Fibroblast of gingiva (primary cell): ENCODE data around the gene DCP1B.
A peak's percentile ranks its signal among the peaks of the same experiment; 100 is the strongest.

Source experiments
- DNase-seq: peaks from one replicate; pipeline ENCODE4 v3.0.0-alpha.2; 2011; ENCODE audit warnings: low read depth

Gene DCP1B

DNA sequence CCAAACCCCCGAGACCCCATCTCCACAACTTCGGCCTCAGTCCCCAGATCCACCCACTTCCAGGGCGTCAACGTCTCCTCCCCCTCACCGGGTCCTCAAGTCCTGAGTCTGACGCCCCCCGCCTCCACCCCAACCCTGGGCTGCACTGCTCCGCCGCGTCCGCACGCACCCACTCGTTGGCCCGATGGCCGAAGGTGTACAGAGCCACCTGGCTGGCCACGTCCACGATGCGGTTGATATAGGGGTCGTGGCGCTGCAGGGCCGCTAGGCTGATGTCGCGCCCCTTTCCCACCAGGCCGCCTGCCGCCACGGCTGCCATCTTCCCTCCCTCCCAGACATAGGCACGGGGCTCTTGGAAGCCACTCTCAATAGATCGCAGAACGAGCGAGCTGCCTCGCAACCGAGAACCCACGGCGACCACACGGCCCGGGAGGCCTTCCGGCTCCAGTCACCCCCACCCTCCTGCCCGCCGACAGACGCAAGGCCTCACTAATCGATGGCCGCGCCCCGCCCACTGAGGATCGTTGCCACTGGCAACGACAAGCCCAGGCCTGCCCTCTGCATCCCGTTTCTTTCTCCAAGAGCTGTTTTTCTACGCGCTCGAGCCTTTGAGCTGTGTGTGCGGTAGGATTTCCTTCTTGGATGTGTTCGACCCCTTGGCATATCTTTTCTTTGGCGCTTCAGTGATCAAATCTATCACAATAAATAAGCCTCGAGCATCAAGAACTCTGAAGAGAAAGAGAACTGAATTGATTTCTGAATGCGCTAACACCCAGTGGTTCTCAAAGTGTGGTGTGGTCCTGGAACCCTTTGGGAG, at the start of gene DCP1B:
DCP1B (minus strand) TSS at position 345 of the 817 bp plus-strand sequence; CDS start at position 319, 26 bp downstream.
- peak; percentile 99 for DNase-seq

DNA sequence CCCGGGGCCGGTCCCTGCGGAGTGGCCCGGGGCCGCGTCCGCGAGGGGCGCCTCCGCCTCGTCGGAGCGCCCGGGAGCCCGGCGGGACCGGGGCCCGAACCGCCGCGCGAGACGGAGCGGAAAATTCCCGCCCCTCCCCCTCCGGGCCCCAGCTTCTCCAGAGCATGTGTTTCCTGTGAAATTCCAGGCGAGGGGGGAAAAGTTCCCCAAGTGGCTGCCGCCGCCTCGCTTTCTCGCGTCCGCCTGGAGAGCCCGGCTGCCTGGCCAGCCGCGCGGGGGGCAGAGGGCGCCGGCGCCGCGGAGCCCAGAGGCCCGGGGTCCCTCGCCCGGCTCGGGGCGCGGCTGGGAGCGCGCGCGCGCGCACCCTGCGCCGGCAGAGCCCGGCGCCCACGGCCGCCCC, 49.4 kb upstream of the DCP1B start:
- no peak for DNase-seq

DNA sequence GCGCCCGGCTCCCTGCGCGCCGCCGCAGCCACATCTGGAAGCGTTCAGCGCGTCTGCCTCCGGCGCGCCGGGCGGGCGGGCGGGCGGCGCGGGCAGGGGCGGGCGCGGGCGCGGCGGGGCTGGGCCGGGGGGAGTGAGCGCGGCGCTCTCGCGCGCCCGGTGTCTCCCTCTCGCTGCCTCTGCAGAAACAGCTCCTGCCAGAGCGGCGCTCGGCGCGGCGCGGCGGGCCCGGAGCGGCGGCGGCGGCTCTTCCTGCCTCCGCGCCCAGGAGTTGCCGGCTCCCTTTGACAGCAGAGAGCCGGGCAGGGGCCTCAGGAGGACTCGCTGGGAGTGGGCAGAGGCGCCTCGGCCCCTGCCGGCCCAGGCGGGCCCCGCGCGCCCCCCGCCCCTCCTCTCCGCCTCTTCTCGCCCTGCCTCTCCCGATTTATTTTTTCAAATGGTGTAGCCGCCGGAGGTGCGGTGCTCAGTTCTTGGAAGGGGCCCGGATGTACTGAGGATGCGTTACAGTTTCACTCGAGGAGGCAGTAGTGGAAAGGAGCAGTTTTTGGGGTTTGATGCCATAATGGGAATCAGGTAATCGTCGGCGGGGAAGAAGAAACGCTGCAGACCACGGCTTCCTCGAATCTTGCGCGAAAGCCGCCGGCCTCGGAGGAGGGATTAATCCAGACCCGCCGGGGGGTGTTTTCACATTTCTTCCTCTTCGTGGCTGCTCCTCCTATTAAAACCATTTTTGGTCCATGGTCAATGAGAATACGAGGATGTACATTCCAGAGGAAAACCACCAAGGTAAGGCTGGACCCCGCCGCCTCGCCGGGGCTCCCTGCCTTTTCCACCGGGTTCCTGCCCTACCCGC, 48.8 kb upstream of the DCP1B start, which contains the start of gene CACNA1C:
CACNA1C (plus strand) TSS at position 162 of the 853 bp plus-strand sequence; CDS start at position 738, 576 bp downstream.
- DNase-seq = peak; percentile 69

DNA sequence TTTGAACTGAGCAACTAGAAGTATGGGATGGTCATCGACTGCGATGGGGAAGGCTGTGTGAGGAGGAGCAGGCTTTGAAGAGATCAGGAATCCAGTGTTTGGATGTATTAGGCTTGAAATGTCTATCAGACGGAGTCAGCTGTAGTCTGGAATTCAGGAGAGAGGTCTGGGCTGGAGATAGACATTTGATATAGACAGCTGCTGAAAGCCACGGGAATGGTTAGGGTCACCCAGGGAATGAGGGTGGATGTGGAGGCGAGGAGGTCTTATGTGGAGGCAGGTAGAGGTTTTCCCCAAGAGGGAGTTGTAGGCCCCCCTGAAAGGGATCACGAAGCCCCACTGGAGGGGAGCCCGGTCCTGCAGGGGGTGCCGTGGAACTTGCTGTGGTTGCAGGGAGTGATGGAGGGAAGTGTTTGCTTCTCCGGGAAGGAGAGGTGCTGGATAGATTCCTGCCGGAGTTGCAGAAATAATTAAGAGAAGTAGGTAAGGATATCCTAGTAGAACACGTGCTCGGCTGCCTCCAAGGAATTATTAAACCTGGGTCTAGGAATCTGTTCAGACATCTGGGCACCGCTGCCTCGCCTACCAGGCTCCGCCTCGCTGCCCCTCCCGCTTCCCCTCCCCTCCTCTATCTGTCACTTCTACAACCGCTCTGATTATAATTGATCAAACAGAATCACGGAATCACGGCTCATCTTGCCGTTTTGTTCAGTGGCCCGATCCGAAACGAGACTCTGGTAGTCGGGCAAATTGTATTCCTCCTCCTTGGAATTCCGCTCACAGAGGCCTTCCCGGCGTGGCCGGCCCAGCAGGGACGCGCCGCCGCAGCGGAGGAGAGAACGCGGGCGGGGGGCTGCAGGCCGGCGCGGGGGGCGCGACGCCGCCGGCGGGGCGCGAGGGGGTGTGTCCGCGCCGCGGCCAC, 47.7 kb upstream of the DCP1B start:
- no peak for DNase-seq

DNA sequence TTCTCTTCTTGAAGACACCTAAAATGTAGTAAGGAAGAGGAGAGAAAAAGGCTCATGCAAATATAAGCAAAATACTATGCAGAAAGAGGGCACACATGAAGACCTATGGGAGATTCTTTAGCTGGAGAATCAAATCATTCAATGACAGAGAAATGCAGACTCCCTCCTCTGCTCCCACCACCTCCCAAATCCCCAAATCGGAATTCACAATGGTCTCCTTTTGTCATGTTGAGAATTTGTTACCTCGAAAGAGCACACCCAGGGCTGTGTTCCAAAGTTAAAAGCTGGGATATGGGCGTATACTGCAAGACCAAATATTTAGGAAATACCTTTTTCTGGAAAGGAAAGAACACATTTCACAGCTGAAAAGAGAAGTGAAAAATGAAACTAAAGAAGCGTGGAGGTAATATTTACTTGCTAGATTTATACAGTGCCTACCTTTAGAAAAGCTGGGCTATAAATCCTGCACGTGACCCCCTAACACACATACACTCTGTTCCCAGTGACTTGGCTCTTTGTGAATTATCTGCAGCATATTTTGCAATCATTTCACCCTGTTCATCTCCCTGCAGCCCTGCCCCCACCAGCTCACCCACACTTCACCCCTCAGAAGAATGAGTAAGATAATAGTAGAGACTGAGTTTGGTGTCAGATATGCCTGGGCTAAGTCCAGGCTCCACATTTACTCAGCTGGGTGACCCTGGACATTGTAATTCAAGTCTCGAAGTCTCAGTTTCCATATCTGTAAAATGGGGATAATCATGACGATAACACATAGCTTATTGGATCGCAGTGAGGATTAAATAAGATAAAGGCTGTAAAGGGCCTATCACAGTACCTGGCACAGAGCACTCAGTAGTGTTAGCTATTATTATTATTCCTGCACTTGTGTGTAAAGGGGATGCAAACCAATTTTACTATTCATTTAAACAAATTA, 45.6 kb upstream of the DCP1B start:
- no peak for DNase-seq

DNA sequence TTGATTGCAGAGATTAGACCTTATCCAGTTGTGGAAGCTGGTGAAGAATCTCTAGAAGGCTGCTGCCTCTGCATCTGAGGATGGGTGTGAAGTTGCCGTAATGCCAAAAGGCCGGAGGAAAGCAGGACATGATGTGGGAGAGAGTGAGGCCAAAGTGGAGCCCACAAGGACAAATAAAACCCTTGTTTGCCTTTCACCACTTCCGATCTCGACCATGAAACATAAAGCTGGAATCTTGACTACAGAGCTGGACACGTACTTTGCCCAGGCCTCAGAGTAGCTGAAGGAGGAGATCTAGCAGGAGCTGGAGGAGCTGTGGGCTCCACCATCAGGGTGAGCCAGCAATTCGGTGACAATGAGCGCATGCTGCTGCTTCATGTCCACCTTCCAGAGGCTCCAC, 43.5 kb upstream of the DCP1B start:
- no peak for DNase-seq

DNA sequence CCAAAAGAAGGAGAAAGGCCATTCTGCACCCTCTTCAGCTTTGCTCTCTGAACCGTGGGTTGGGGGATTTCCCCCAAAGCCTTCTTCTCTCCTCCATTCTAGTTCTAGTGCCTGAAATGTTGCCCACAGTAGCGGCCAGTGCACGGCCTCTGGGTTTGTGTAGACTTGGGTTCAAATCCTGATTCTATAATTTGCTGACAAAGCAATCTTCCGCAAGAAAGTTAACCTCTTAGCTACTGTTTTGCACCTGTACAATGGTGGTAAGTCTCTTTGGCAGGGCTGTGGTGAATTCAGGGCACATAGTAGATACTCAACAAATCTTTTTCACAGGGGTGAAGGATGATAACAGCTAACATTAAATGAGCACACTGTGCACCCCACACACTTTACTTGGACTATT, 42.7 kb upstream of the DCP1B start:
- no peak for DNase-seq

DNA sequence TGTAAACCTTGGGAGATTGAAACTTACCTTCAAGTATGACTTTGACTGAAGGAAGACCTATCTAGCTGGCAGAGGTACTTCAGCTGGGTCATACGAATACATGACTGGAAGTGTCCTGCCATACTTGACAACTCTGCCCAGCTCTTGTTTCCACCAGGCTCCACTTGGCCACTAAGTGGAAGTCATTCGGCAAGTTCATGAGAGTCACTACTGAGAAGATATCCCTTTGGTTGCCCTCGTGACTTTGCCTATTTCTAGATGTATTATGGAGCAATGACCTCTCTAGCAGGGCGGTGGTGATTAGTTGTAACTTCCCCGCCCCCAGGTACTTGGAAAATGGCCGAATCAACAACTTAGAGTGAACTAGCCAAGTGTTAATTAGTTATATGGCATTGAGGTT, 39.9 kb upstream of the DCP1B start:
- DNase-seq = no peak

DNA sequence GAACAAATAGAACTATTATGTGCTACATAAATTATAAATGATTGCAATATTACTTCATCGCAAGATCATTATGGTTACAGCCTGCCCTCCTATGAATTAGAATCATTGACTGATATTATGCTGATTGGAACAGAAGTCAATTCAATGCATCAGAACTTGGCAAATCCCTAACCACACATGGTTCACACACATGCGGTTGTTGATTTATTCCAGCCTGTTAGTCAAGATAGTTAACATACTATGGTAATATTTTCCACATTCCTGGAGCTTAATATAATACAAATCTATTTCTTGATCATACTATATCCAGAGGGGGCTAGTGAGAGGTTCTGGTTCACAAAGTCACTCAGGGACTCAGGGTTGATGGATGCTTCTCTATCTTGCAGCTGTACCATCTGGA, 38.8 kb upstream of the DCP1B start:
- DNase-seq = no peak

DNA sequence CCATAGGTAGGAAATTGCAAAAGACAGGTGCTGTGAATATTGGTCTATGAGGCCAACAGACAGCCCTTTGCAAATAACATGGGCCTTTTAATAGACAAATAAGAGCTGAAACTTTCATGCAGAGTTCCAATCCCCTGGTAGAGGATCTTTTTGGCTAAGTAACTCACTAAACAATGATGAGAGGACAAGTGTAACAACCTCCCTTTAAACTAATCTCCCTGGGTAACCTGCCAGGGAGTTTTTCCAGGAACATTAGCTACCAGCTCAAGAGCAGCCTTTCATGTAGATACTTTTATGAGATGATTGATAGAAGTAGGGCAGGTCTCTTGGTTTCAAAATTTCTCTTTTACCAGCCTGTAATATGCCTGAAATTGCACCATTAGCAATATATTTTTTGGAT, 34.8 kb upstream of the DCP1B start:
- no peak for DNase-seq

DNA sequence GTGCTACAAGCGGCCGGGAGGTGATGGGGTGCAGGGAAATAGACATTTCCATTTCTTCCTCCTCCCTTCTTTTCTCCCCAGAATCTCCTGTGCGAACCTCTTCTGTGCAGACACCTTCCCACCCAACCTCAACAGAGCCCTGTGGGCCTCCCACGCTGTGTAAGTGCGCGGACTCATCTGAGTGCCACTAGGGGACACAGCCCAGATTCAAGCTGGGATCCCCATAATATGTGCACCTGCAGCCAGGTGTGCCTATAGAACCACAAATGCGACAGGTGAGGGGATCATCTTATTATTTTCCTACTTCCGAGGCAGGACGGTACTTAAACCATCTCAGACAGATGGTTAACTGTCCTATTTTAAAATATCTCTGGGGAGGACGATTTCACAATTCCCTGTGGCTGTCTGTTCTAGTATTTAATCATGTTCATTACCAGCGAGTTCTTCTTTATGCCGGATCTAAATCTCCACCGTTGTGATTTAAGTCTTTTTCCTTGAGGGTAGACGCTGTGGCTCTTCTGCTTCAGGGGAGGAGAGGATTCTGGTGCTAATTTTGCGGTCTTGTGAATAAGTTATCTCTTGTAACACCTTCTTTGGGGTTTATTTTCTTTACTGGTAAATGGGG, 31.3 kb upstream of the DCP1B start:
- DNase-seq = peak; percentile 24

DNA sequence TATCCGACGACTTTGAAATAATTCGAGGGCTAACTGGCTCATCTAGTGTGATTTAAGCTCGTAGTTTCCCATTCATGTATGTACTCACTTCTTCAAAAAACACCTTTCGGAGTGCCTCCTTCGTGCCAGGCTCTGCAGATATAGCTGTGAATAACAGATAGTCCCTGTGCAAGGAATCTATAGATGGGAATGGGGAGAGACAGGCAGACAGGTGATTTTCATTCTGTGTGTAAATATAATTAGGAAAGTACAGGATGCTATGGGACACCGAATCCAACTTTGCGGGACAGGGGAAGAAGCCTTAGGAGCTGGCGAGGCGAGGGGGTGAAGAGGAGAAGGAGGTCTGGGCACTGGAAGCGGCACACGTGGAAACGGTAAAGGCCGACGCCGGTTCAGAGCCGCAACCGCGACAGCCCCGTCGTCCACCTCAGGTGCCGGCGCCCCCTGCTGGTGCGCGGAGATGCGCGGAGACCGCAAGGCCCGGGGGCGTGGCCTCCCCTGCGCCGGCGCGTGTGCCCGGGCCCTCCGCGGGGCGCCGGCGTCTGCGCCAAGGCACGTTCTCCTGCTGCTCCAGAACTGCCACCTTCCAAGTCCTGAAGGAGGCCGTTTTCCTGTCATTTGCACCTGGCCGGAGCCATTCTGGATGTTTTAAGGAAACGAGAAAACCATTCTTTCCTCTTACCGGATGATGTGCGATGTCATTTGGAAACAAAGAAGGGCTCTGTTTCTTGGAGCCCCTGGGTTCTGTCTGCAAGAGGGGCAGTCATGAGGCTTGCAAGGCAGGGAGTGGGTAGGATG, 30.6 kb upstream of the DCP1B start:
- peak; percentile 60 for DNase-seq

DNA sequence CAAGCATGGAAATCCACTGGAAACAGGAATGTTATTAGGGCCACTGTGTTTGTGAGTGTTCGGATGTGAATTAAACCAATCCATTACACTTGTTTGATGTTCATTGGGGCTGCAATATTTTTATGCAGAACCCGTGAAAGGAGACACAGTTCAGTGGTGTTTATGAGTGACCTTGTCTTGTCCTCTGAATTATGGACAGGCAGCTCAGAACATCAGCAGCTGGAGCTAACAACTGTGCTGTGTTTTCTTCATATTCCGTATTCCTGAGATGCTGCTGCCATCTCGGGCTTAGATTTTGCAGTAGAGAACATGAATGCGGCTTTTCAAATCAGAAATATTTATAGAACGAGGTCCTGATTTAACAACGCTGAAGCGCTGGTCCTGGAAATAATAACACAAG, 28.2 kb upstream of the DCP1B start:
- no peak for DNase-seq

DNA sequence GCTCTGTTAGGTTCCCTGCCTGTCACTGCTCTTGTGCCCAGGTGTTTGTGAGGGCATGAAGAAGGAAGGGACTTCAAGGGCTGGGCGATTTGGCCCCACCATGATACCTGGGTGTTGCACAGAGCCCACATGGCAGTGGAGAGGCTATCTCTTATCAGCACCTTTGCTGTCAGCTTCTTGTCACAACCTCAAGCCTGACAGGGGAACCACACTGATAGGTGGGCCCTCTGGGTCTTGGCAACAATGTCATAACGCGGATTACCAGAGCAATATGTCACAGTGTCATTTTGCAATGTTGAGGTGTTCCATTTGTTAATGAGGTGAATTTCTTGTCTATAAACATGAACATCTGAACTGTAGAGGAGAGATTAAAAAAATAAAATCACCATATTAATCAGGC, 25.6 kb upstream of the DCP1B start:
- DNase-seq = no peak

DNA sequence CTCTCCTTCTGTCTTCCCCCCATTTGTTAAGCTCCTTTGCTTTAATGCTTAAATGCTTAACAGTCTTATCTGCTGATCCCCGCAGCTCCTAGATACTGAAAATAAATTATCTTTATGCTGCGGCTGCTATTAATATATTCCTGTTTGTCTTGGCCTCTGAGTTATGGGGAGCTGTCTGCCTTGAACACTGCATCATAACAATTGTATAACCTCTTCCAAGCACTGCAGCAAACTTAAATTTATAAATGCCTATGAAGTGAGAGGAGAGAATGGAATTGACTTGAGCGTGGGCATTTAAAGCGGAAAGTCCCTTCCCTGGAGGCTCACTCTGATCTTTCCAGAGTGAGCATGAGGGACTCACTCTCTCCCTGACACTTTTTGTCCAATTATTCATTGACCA, 23.1 kb upstream of the DCP1B start:
- no peak for DNase-seq

DNA sequence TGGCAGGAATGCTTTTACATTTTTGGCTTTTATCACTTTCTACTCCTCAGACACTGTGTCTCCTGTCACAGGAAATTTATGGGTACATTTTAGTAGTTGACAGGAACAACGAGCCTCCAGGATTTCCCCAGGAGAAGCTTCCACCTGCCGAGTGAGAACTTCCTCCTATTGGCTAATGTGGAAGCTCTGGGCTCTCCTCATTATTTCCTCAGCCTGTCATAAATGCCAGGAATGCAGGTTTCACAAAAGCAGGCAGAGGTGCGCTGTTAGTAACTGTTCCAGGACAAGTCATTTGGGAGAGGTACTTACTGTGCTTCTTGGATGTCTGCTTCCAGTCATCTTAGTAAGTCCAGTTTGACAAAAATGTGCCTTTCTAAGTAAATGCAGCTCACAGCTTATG, 19.1 kb upstream of the DCP1B start:
- DNase-seq = no peak

DNA sequence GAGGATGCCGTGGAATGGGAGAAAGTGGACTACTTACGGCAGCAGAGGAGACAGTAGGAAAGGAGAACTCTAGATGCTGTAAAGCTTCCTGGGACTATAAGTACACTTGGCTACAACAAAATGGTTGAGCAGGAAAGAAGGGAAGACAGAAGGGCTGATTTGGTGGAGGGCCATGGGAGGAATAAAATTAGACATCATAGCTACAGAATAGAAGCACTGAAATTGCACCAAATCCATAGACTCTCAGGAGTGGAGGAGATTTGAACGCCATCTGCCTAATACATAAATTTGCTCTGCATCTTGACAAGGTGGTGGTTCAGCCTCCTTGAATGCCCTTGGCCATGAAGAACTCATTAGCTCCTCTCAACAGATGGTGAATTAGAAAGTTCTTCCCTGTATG, 16.3 kb upstream of the DCP1B start:
- DNase-seq = no peak

DNA sequence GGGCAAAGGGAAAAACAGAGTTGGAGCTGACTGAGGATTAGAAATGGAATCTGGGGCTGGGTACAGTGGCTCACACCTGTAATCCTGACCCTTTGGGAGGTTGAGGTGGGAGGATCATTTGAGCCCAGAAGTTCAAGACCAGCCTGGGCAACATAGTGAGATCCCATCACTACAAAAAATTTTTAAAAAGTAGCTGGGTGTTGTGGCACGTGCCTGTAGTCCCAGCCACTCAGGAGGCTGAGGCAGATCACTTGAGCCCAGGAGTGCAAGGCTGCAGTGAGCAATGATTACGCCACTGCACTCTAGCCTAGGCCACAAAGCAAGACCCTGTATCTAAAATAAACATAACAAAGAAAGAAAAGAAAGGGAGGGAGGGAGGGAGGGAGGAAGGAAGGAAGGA, 14.9 kb upstream of the DCP1B start:
- DNase-seq = no peak

DNA sequence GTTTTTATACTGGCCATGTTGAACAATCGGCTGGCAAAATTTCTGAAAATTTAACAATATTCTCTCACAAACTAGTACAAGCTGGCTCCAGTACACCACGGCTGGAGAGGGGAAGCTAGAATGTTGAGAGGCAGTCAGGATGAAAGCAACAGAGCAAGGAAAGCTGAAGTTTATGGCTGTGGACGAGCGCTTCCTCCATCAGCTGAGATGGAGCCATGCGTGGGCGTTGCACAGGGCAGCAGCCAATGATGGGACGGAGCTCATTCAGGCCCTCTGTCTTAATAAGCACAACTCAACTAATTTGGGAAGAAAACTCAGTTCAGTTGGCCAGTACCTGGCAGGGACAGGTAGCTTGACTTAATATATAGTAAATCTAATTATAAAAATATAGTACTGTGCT, 14.1 kb upstream of the DCP1B start:
- no peak for DNase-seq
